ENCODE results near the gene C2orf81. TPM values are rescaled to one million over a fixed set of nuclear protein-coding genes. Genes with fewer than 3 reads are reported as not detected.

C2orf81 gene
- total and polyA plus RNA-seq, 2 of the 4 experiments (the other 2 are of a cell fraction) = 0.18 to 0.74 TPM

DNA sequence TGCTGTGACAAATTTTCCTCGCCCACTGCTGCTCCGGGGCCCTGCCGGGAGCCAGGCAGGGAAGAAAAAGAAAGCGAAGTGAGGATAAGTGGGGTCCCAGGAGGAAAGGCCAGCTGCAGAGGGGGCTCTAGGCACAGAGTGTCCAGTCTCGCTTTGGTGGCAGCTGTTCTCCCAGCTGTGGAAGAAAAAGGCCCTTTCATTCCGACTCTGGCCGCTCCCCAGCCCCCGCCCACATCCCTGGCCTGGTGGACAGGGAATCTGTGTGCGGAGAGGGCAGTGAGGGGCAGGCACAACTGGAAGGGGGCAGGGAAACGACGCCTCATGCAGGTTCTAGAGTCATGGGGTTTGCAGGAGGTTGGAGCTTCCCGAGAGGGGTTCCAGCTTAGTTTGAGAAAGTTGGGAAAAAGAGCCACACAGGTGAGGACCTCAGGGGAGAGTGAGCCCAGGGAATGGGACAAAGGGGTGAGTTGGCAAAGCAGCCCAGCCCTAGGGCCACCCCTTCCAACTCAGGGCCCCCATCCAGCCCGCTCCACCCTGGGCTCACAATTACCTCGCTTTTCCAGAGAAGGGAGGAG lies 18.5 kb upstream of the C2orf81 start:
- Histone ChIP-seq H3K9me3 (ENCODE audit: control insufficient read depth, insufficient read depth, low read length) (no peaks in the 10 kb centered on the region), H2AK9ac (replicated peaks; ENCODE audit: low read depth, low read length, poor library complexity) (peak overlapping the region; percentile 99), H2BK15ac (ENCODE audit: low read depth, low read length) (peak overlapping the region; percentile 45; the same call in 1 of the 3 replicates), H3K56ac (ENCODE audit: extremely low read depth, insufficient read depth, low read length) (peak overlapping the region; percentile 67), H3K9ac (ENCODE audit: low read depth, low read length) (peak overlapping the region; percentile 83), H2AK5ac (ENCODE audit: low read depth, low read length) (peak overlapping the region; percentile 95), H2BK120ac (ENCODE audit: low read depth, low read length) (peak overlapping the region; percentile 77), H4K91ac (ENCODE audit: insufficient read depth, low read depth, low read length) (peak overlapping the region; percentile 93), H2BK20ac (ENCODE audit: low read depth, low read length) (no peak overlapping the region), H3K4ac (ENCODE audit: low read depth, low read length) (peak overlapping the region; percentile 95), H4K5ac (ENCODE audit: low read depth, low read length) (peak overlapping the region; percentile 31), H2AFZ (replicated peaks; ENCODE audit: low read length, poor library complexity) (peak overlapping the region; percentile 94), H3K36me3 (ENCODE audit: control insufficient read depth, insufficient read depth, low read length) (no peaks in the 10 kb centered on the region; the same call in 1 of the 2 replicates), H4K20me1 (ENCODE audit: insufficient read depth, low read length) (0 out of 2 replicates have a peak, but pooled peaks cover 3% of the 10 kb centered on the region), H3K4me1 (ENCODE audit: control insufficient read depth, insufficient read depth, low read length) (peaks cover 23% of the 10 kb centered on the region), H3K27me3 (ENCODE audit: control insufficient read depth, insufficient read depth, low read length) (peaks cover 2% of the 10 kb centered on the region; the same call in 1 of the 2 replicates), H3K9me1 (ENCODE audit: insufficient read depth, low read length) (peaks cover 21% of the 10 kb centered on the region), H4K8ac (ENCODE audit: low read depth in 2 of 2, low read length in 2 of 2) (peak overlapping the region; percentile 87 to 94), H2BK5ac (ENCODE audit: low read depth, low read length, poor library complexity, severe bottlenecking) (peak overlapping the region; percentile 52), H3K23ac (ENCODE audit: low read depth, low read length) (peak overlapping the region; percentile 91), H3K4me2 (ENCODE audit: low read depth, low read length) (peak overlapping the region; percentile 89), H3K79me1 (ENCODE audit: low read depth in 1 of 2, low read length in 2 of 2) (peaks cover 23 to 48% of the 10 kb centered on the region in 2 experiments), H3K27ac (ENCODE audit: insufficient read depth, low read length) (peak overlapping the region; percentile 66), H3K18ac (ENCODE audit: low read depth, low read length) (peak overlapping the region; percentile 22), H3K4me3 (ENCODE audit: insufficient read depth, low read depth, low read length) (peak overlapping the region; percentile 48), H3K14ac (replicated peaks; ENCODE audit: low read depth, low read length) (peak overlapping the region; percentile 93)
- CTCF ChIA-PET = no interaction called here
- DNase-seq = peak; percentile 46
- POLR2A ChIA-PET (ENCODE audit: unreplicated experiment) = interaction anchor here (0.9 kb wide), 1 partner anchor 15 kb away, joined by 4 read pairs; the partner anchor contains the start of gene INO80B
- dilution Hi-C loops (cut with HindIII; ENCODE audit: low sequenced_read_pairs, unreplicated experiment) (no loop called here), in situ Hi-C loops (cut with MboI; ENCODE audit: low sequenced_read_pairs) (no loop called here), intact Hi-C loops (cut with micrococcal nuclease) (loop anchor here (1.0 kb wide), 1 partner anchor 14 kb away; no protein-coding TSS in a partner anchor)
- peak; percentile 73 for ATAC-seq (ENCODE audit: low read depth)
- WGBS, 2 experiments (ENCODE audit: extremely low coverage in 2 of 2, insufficient read length in 1 of 2) = 0% methylated on average over 4 of the region's 14 CpGs; no CpG with 5 or more reads in 1 of the 2 experiments
- TF ChIP-seq MAZ (IDR thresholded peaks at IDR 0.05; ENCODE audit: borderline replicate concordance, low read depth, low read length) = no peak
- no peak for TF ChIP-seq MAFK (IDR thresholded peaks at IDR 0.05; ENCODE audit: low read depth, low read length)
- no peak for TF ChIP-seq RAD21 (IDR thresholded peaks at IDR 0.05; ENCODE audit: low read length)
- TF ChIP-seq MXI1 (IDR thresholded peaks at IDR 0.05; ENCODE audit: borderline replicate concordance, low read depth, low read length) = no peak
- TF ChIP-seq NFE2L2 (IDR thresholded peaks at IDR 0.05; ENCODE audit: low read depth, low read length) = no peak
- TF ChIP-seq FOS (IDR thresholded peaks at IDR 0.05; ENCODE audit: low read depth, low read length) = no peak
- TF ChIP-seq, protein P1, sequence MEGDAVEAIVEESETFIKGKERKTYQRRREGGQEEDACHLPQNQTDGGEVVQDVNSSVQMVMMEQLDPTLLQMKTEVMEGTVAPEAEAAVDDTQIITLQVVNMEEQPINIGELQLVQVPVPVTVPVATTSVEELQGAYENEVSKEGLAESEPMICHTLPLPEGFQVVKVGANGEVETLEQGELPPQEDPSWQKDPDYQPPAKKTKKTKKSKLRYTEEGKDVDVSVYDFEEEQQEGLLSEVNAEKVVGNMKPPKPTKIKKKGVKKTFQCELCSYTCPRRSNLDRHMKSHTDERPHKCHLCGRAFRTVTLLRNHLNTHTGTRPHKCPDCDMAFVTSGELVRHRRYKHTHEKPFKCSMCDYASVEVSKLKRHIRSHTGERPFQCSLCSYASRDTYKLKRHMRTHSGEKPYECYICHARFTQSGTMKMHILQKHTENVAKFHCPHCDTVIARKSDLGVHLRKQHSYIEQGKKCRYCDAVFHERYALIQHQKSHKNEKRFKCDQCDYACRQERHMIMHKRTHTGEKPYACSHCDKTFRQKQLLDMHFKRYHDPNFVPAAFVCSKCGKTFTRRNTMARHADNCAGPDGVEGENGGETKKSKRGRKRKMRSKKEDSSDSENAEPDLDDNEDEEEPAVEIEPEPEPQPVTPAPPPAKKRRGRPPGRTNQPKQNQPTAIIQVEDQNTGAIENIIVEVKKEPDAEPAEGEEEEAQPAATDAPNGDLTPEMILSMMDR (conservative IDR thresholded peaks at IDR 0.05; ENCODE audit: low read depth, low read length) = no peak
- no peak for TF ChIP-seq BHLHE40 (IDR thresholded peaks at IDR 0.05; ENCODE audit: low read depth, low read length)
- no peak for TF ChIP-seq CHD1 (IDR thresholded peaks at IDR 0.05; ENCODE audit: low read depth, low read length)
- TF ChIP-seq, protein P2, sequence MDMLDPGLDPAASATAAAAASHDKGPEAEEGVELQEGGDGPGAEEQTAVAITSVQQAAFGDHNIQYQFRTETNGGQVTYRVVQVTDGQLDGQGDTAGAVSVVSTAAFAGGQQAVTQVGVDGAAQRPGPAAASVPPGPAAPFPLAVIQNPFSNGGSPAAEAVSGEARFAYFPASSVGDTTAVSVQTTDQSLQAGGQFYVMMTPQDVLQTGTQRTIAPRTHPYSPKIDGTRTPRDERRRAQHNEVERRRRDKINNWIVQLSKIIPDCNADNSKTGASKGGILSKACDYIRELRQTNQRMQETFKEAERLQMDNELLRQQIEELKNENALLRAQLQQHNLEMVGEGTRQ (IDR thresholded peaks at IDR 0.05; ENCODE audit: low read depth, low read length) = no peak
- no TSS peak for BruUV-seq (replicated peaks)

Data from IMR-90 (cell line).